Activated CD8-positive, alpha-beta memory T cell treated with anti-CD3 and anti-CD28 coated beads for 48 hours (primary cell): ENCODE results near the gene ZNF512B.
A peak's percentile ranks its signal among the peaks of the same experiment; 100 is the strongest.
"Not testable (repeated sequence)": the region's sequence is repeated elsewhere in the genome, so short reads cannot be mapped to it uniquely, and the experiment has no call there.

Source experiments
- DNase-seq, 3 experiments: peaks; one replicate each; pipeline ENCODE4 v3.0.0-alpha.2; 2020; ENCODE audit warnings: low read depth in 2 of 3, low spot score in 2 of 3

Gene ZNF512B

DNA sequence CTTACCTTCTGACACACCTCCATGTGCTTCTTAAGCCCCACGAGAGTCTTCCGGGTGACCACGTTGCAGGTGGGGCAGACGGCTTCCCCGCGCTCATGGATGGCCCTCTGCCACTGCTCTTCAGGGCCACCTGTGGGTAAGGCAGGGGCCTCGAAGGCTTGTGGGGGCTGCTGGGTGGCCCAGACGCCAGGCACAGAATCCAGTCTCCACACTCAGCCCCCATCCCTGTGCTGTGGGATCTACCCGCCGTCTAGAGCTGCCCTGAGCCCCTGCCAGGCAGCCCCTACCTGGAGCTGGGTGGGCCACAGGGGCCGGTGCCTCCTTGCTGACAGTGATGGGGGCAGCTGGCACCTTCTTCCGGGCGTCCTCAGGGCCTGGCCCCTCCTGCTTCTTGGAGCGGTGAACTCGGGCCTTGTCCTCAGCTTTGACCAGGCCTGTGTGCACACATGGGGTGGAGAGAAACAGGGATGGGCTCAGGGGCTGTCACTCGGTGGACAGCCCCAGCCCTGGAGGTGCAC lies 5.9 kb downstream of the ZNF512B start:
- DNase-seq = no peak

DNA sequence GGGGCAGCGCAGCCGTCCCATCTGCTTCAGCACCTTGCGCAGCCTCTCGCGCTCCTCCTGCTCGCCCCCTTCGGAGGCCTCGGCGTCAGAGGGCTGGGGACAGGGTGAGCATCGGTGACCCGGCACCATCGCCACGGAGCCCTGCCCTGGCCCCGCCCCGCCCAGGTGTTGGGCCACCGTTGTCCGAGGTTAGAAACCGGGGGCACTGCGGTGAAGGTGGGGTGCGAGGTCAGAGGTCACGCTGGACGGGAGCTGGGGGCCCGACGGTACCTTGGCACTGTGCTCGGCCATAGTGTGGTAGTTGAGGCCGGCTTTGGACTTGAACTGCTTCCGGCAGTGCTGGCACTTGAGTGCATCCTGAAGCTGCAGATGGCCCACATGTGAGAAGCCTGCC lies 6.4 kb downstream of the ZNF512B start:
- no peak for DNase-seq

DNA sequence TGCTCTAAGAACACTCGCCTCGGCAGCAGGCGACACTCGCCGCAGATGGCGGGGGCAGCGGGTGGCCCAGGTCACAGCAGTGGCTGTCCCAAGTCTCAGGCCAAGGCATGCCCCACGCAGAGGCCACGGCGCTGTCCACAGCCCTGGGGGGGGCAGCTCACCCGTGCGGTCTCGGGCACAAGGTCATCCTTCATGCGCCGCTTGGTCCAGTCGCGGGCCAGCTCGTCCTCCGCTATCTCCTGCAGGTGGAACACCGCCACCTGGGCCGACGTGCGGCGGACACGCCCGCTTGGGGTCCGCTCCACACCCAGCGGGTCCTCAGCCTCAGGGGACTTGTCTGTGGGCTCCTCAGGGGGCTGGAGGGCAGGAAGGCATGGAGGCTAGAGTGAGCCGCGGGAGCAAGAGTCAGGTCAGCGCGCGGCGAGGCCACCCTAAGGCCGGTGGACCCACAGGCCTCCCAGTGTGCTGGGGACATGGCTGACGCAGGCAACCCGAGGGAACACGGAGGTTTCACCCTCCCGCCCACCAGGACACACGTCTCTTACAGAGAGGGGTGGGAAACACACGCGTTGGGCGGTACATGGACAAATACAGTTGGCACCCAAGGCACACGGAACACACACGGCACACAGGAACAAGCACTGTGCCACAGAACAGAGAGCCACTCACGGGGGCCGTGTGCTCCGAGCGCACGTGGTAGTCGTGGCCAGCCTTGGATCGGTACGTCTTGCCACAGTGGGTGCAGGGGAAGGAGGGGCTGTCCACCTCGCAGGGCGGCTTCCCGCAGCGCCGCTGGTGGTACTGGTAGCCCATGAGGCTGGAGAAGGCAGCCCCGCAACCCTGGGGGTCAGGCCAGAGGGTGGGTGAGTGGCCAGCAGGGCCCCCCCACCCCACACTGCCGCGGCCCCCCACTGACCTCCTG lies 7.0 kb downstream of the ZNF512B start:
- no peak for DNase-seq

DNA sequence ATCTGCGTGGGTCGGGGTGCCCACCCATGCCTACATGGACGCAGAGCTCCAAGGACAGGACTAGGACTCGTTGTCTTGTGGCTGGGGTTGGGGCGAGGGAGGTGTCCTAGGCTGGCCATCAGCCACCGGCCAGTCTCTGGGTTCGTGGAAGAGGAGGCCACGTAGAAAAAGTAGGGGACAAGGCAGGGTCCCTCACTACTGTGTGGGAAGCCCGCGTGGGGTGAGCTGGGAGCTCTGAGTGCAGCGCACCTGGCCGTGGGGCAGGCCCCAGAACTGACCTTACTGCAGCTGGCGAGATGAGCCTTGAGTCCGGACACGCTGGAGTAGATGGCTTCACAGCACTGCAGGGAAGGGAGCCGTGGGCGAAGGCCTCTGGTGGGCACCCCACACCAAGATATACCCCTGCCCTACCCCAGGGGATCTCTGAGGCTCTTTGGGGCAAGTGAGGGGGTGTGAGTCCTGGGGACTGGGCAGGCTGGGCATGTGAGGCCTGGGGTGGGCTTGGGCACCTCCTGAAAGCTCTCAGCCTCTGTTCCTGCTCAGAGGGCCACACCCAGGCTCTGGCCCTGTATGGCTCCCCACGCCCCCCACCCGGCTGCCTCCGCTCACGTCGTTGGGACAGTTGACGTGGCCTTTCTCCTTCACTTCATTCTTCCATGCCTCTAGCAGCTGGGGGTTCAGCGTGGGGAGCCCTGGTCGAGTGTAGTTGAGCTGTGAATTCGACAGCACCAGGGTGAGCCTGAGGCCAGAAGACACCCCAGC lies 7.9 kb downstream of the ZNF512B start:
- no peak for DNase-seq

DNA sequence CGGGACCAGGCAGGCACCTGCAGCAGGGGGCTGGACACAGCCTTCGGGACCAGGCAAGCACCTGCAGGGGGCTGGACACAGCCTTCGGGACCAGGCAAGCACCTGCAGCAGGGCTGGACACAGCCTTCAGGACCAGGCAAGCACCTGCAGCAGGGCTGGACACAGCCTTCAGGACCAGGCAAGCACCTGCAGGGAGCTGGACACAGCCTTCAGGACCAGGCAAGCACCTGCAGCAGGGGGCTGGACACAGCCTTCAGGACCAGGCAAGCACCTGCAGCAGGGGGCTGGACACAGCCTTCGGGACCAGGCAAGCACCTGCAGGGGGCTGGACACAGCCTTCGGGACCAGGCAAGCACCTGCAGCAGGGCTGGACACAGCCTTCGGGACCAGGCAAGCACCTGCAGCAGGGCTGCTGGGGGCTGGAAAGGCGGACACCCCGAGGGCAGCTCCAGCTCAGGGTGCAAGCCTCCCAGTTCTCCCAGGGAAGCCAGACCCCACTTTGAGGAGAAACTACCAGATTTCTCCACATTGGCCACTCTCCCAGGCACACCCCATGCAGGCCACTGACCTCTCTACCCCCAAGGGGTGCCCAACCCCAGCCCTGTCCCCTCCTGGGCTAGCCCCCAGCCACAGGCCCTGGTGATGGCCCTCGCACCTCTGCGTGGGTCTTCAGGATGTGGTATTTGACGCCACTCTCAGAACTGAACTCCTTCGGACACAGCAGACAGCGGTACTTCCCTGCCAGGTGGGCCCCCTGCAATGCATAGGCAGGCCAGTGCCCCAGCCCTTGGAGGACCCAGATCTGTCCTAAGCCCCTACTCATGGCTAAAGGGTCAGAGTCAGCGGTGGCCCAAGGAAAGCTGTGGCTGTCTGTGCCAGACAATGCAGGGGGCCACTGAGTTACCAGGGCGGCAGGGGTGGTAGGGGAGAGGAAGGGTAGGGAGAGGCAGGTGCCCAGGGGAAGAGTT lies 8.8 kb downstream of the ZNF512B start:
- DNase-seq = not testable (repeated sequence)

DNA sequence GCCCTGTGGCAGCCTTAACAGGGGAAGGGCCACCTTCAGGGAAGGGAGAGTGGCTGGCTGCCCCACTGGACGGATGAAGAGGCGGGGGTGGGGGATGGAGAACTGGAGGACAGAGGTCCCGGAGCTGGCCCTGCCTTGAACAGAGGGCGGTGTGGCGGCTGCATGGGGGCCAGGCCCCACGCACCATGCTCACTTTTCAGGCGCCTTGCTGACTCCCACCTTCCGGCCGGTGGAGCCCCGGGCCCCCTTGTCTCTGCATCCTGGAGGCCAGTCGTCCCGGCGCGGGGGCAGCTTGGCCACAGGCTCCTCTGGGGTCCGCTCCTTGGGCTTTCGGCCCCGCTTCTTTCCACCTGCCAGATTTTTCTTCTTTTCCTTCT lies 10.0 kb downstream of the ZNF512B start:
- no peak for DNase-seq

DNA sequence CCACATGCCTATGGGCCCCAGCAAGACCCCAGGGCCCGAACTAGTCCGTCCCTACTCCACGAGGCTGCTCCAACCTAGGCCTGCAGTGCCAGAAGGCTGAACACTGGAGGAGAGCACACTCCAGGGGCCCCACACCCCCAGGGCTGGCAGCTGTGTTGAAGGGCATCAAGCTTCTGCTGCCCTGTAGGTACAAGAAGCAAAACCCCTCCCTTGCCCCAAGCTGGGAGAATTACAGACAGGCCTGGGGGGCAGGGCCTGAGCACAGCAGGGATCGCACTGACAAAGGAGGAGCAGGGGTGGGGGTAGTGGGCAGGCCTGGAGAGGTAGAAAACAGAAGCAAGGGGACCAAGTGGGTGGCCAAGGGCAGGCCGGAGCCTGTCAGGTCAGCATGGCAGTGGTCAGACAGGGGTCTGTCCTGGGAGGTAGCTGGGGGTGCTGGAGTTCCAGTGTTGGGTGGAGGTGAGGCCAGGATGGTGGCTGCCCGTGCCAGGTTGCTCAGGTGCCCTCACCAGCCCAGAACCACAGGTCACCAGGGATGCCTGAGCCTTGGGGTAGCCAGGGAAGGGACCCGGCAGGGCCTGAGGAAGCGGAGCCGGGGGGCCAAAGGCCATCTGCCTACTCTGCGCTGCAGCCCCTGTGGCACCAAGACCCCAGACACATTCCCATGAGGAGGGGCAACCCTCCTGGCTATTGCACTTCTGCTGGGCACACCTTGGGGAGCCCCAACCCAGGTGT lies 10.6 kb downstream of the ZNF512B start:
- no peak for DNase-seq

DNA sequence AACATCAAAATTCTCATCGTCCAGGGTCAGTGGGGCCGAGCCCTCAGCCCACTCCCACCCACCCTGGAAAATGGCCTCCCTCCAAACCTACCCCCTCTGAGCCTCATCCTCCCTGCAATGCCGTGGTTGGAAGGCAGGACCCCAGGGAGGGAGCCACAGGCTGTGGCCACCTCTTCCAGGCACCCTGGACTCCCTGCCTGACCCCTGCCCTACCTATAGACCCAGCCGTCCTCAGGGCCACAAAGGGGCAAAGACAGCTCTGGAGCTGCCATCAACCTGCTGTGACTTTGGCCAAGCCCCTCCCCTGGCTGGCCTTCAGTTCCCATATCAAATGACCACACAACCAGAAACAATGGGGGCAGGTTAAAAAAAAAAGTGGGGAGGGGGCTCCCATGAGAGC lies 11.3 kb downstream of the ZNF512B start:
- no peak for DNase-seq

DNA sequence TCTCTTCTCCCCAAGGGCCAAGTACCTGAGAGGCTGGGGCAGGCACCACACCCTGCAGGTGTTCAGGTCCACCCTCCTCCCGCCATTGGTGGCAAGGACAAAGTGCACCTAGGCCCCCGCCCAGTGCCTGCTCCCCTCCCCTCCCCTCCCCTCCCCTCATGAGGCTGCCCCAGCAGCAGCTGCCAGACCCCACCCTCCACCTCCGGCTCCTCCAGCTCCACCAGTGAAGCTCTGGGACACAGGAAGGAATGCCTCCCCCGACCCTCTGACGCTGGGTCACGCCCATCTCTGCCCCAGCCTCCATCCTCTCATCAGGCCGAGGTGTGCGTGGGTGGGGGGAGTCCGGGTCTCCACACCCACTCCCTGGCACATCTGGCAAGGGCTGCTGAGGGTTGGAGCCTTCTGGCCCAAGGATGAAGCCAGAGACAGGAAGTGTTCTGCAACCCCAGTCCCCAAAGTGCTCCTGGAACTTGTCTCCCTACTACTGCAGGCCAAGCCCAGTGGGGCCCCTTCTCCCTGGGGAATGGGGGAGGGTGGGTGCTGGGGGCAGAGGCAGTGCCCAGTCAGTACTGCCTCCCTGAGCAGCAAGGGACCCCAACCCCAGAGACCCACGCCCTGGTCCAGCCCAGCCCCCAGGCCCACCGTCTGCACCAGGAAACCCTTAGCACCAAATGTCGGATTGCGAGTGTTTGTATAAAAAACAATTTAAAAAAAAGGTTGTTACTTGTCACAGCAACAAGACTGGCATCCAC lies 11.9 kb downstream of the ZNF512B start:
- no peak for DNase-seq

DNA sequence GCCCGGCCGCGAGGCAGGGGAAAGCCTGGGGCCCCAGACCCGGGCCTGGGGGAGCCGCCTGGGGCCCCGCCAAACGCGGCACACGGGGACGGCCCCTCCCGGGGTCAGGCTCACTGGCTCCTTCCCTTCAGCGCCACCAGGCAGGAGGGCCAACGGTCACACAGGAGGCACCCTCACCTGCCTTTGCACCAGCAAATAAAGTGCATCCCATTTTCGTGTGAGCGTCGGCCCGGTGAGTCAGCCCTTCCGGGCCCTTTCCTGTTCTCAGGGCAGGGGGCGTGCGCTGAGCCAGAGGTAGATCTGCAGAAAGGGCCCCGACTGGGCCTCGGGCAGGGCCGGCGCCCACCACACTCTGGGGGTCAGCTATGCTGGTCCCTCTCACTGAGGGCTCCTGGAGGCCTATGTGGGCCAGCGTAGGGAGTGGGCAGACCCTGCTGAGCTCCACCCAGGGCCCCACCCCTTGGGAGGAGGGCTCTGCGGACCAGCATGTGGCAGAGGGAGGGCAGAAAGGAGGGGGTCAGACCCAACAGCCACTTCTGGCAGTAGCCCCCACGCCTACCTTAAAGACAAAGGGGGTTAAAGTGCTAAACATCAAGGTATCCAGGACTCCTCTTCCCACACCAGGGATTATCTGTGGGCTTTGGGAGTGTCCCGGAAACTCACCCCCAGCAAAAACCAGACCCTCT lies 12.6 kb downstream of the ZNF512B start:
- DNase-seq = no peak

DNA sequence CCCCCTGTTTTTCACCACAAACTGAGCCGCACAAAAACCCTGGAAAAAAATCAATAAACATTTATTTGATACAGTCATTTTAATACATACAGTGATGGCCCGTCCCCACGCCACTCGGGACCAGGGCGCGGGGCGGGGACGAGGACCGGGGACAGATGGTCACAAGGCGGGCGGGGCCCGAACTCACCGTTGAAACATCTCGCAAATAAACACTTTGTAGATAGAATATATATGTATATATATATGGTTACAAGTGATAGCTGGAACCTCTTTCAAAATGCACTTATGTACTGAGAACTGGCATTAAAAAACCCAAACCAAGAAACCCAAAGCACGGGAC lies 13.1 kb downstream of the ZNF512B start:
- no peak for DNase-seq

DNA sequence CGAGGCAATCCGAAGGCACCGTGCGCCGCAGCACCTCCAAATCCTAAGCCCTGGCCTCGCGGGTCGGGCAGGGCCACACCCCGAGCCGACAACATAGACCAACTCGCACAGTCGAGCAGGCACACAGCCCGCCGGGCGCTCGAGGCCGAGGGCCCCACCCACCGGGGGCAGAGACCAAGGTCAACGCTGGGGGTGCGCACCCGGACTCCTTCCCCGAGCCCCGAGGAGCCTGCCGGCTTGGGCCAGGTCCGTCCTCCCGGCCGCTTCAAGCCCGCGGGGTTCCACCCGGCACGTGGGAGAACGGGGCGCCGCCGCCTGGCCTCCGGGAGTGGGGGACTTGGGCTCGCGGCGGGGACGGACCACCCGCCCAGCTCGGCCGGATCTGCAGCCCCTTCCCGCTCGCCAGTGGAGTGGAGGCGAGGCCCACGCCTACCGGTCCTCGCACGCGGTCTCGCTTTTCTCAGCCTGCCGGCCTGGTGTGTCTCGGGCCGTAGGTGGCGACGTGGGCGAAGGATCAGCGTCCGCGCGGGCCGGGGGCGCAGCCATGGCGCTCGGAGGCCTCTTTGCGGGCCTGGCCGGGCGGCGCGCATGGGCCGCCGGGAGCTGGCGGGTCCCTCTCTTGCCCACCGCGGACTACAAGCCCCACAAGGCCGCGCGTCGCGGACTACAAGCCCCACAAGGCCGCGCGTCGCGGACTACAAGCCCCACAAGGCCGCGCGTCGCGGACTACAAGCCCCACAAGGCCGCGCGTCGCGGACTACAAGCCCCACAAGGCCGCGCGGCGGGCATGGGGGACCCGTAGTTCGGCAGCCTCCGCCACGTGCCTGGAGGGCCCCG lies 13.7 kb downstream of the ZNF512B start, which contains the start of gene UCKL1:
Gene UCKL1, minus strand, starts transcription at position 590 of the 837 bp plus-strand sequence. Its CDS starts 44 bp downstream, at position 546.
- DNase-seq = peak in 1 of 3 experiments; percentile 69

DNA sequence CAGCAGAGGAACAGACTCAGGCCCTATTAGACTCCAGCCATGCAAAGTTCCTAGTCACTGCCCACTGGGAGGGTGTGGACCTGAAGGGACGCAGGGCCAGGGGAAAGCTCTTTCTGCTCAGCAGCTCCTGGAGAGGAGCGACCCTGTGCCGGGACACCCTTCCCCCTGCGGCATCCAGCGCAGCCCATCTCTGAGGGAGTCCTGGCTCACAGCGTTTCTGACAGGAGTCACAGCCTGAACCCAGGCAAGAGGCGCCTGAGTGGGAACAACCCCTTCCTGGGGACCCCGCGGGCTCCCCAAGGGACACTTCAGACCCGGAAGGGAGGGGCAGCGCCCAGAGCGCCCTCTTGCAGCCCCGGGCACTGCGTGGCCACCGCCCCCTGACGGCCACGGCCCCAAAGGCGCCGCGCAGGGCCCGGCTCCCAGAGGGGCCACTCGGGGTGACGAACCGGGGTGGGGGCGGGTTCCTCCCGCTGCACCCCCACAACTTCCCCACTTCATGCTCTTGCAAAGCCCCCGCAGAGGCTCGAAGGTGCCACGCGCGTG lies 14.4 kb downstream of the ZNF512B start:
- DNase-seq = no peak

DNA sequence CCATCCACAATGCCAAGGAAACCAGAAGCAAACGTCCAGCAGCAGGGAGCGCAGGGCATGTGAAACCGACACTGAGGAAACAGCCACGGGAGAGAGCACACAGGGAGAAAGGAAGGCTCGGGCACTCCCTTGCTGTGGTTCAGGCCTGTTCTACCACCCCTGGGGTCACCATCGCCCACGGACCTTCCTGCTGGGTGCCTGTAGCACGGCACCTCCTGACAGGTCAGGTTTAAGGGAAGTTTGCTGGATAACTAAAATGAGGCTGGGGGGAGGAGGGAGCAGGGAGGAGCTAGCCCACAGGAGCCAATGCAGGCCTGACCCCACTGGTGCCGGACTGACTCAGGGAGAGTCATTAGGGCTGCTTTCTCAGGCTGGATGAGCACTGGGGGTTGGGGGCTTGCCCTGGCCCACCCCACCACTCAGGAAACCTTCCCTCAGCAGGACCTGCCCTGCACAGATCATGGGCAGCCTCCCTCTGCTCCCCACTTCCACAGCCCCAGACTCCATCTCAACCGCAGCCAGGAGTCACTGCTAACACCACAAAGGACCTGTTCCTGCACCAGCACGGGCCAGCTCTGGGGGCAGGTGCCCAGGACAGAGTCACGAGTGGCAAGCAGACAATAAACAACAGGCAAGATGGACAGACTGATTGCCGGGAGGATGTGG lies 15.8 kb downstream of the ZNF512B start:
- DNase-seq = no peak

DNA sequence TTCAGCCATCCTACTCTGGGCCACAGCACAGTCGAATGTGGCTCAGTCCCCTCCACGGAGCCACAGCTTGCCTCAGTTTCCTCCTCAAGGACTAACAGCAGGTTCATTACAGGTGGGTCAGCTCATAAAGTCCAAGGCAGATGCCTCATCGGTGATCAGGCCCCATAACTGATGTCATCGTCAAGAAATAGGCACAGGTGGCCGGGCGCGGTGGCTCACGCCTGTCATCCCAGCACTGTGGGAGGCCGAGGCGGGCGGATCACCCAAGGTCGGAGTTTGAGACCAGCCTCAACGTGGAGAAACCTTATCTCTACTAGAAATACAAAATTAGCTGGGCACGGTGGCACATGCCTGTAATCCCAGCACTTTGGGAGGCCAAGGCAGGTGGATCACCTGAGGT lies 17.0 kb downstream of the ZNF512B start:
- no peak for DNase-seq

DNA sequence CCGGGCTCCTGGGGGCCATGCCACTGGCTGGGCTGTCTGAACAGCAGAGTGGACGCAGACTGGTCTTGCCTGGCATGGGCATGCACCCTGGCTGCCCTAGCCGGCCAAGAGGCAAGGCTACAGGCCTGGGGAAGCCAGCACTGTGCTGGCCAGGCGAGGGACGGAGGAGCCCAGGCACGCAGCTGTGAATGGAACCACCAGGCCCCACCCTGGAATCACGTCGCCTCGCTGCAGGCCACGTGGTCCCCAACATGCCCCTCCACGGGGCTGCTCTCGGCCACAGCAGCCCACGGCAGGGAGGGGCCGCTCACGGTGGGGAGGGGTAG lies 17.6 kb downstream of the ZNF512B start:
- DNase-seq = no peak

DNA sequence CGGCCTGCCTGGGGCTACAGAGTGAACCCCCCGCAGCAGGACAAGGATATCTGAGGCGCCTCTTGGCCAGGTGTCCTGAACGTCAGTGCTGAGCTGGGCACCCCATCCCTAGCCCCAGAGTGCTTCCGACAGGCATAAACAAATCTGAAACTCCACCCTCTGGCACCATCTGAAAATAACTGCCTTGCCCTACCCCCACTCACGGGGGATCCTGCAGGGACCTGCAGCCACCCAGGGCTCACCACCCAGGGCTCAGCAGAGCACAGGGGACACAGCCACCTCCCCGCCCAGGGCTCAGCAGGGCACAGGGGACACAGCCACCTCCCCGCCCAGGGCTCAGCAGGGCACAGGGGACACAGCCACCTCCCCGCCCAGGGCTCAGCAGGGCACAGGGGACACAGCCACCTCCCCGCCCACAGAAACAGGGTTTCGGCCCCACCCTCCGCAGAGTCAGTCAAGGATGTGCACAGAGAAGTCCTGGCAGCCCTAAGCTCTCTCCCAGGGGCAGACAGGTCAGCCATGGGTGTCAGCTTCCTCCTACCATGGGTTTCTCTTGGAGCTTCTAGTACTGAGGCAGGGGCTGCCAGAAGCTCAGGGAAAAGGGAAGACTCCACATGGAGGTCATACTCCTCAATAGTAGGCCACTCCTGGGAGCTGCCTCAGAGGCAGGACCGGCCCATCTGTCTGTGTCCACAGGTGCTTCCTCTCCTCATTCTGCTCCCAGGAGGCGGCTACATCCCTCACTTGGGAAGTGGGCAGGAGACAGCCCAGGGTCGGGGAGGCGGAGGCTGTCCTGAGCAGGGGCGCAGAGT lies 18.1 kb downstream of the ZNF512B start:
- no peak for DNase-seq
